Measurements from ENCODE around the gene DUSP7. TPM values are rescaled to one million over a fixed set of nuclear protein-coding genes. Genes with fewer than 3 reads are reported as not detected.

Gene DUSP7
- total RNA-seq, 1 experiment from 2014 or later: 20.1 TPM

DNA sequence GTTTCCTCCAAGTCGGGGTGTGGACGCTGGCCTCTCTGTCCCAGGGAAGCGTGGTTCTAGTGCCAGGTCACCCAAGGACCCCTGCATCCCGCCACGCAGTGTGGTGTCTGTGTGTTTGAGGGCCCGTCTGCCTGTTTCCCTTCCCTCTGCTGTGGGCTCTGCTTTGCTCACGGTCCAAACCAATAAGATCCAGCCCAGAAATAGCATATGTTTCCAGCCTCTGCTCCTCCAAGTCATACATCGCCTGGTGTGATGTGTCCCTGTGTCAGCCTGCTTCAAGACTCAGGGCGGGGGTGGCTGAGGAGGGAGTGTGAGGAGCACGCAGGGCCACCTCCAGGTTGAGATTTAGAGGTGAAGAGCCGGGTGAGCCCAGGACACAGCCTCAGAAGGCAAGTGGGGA, 38.8 kb downstream of the DUSP7 start:
- POLR2A ChIA-PET (ENCODE audit: low non-redundant PET): no interaction called here
- Histone ChIP-seq H3K36me3 (ENCODE audit: insufficient read depth, low read length, poor library complexity, severe bottlenecking) (no peaks in the 10 kb centered on the region), H3K9me3 (ENCODE audit: low read depth, low read length, poor library complexity, severe bottlenecking) (no peaks in the 10 kb centered on the region), H3K4me1 (ENCODE audit: insufficient read depth, low read length, poor library complexity, severe bottlenecking) (peaks cover 10% of the 10 kb centered on the region), H3K27me3 (replicated peaks; ENCODE audit: insufficient read depth, low read depth, low read length, poor library complexity) (no peaks in the 10 kb centered on the region), H3K27ac (ENCODE audit: low read depth, low read length, poor library complexity, severe bottlenecking) (no peak overlapping the region), H3K4me3 (ENCODE audit: low read depth, low read length, poor library complexity, severe bottlenecking) (no peak overlapping the region)
- no peak for DNase-seq (ENCODE audit: low spot score)
- CTCF ChIA-PET: no interaction called here
- no TSS peak for BruUV-seq (replicated peaks)
- no peak for TF ChIP-seq EZH2 (IDR thresholded peaks at IDR 0.05; ENCODE audit: borderline replicate concordance, low read depth, low read length, poor library complexity, severe bottlenecking)
- TF ChIP-seq, protein P1, sequence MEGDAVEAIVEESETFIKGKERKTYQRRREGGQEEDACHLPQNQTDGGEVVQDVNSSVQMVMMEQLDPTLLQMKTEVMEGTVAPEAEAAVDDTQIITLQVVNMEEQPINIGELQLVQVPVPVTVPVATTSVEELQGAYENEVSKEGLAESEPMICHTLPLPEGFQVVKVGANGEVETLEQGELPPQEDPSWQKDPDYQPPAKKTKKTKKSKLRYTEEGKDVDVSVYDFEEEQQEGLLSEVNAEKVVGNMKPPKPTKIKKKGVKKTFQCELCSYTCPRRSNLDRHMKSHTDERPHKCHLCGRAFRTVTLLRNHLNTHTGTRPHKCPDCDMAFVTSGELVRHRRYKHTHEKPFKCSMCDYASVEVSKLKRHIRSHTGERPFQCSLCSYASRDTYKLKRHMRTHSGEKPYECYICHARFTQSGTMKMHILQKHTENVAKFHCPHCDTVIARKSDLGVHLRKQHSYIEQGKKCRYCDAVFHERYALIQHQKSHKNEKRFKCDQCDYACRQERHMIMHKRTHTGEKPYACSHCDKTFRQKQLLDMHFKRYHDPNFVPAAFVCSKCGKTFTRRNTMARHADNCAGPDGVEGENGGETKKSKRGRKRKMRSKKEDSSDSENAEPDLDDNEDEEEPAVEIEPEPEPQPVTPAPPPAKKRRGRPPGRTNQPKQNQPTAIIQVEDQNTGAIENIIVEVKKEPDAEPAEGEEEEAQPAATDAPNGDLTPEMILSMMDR (conservative IDR thresholded peaks at IDR 0.05; ENCODE audit: low read depth, low read length): no peak
- intact Hi-C loops (cut with micrococcal nuclease; ENCODE audit: unreplicated experiment): no loop called here

DNA sequence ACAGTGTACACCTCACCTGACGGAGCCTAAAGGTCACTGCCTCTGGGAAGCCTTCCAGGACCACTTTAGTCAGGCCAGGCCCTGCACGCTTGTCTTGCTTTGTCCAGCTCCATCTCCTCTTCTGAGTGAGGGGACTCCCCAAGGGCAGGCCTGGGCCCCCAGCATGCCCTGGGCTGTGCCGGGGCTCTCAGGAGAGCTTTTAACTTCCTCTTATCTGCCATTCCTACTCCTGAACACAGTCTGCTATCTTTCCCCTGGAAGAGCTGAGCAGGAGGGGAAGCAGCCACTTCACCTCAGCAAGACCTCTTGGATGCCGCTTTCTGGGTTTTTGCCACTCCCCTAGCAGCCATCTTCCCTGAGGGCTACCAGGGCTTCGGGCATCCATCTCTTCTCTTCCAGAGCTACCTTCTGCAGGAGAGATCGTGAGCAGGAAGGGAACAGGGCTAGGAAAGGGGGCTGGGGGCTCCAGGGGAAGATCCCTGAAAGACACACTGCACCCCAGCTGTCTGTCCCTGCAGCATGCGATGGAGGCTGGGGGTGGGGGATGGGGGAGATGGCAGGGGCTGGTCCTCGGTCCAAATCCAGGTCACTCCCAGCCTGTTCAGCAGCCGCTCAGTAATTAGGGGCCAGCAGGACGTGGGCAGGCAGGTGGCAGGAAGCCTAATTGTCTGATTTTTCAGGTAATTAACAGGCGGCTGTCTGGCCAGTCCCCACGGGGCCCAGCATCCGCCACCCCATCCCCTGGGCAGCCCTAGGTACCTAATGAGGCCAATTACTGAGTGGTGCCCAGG, 40.7 kb downstream of the DUSP7 start:
- intact Hi-C loops (cut with micrococcal nuclease; ENCODE audit: unreplicated experiment): no loop called here
- no peak overlapping the region for H3K4me3 ChIP-seq (ENCODE audit: low read depth, low read length, poor library complexity, severe bottlenecking)
- H3K27me3 ChIP-seq (replicated peaks; ENCODE audit: insufficient read depth, low read depth, low read length, poor library complexity): no peaks in the 10 kb centered on the region
- H3K9me3 ChIP-seq (ENCODE audit: low read depth, low read length, poor library complexity, severe bottlenecking): no peaks in the 10 kb centered on the region
- H3K4me1 ChIP-seq (ENCODE audit: insufficient read depth, low read length, poor library complexity, severe bottlenecking): no peaks in the 10 kb centered on the region
- no peak for TF ChIP-seq EZH2 (IDR thresholded peaks at IDR 0.05; ENCODE audit: borderline replicate concordance, low read depth, low read length, poor library complexity, severe bottlenecking)
- no peaks in the 10 kb centered on the region for H3K36me3 ChIP-seq (ENCODE audit: insufficient read depth, low read length, poor library complexity, severe bottlenecking)
- no peak for DNase-seq (ENCODE audit: low spot score)
- BruUV-seq (replicated peaks): no TSS peak
- ChIA-PET POLR2A (ENCODE audit: low non-redundant PET) (no interaction called here), CTCF (no interaction called here)
- no peak overlapping the region for H3K27ac ChIP-seq (ENCODE audit: low read depth, low read length, poor library complexity, severe bottlenecking)

DNA sequence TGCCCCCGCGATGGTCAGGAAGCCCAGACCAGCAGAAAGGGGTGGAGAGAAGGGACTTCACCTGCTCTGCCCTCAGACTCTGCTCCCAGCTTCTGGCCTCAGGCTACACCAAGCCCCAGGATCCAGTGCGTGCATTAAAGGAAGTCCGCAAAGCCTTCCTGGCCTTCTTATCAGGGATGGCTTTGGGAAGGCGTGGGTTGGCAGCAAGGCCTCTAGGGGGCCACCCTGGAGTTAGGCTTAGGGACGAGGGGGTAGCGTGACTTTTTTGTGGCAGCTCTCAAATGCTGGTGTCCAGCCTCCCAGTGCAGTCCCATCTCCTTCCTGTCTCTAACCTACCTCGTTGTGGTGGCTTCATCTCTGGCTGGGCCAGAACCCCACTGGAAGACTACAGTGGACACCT, 41.8 kb downstream of the DUSP7 start:
- DNase-seq (ENCODE audit: low spot score): peak; percentile 47
- H3K4me3 ChIP-seq (ENCODE audit: low read depth, low read length, poor library complexity, severe bottlenecking): no peak overlapping the region
- H3K4me1 ChIP-seq (ENCODE audit: insufficient read depth, low read length, poor library complexity, severe bottlenecking): no peaks in the 10 kb centered on the region
- intact Hi-C loops (cut with micrococcal nuclease; ENCODE audit: unreplicated experiment): no loop called here
- H3K36me3 ChIP-seq (ENCODE audit: insufficient read depth, low read length, poor library complexity, severe bottlenecking): no peaks in the 10 kb centered on the region
- TF ChIP-seq EZH2 (IDR thresholded peaks at IDR 0.05; ENCODE audit: borderline replicate concordance, low read depth, low read length, poor library complexity, severe bottlenecking): no peak
- TF ChIP-seq, protein P1 (conservative IDR thresholded peaks at IDR 0.05; ENCODE audit: low read depth, low read length): peak; percentile 40; the same call in 1 of the 2 replicates
- ChIA-PET CTCF (no interaction called here), POLR2A (ENCODE audit: low non-redundant PET) (interaction anchor here (0.6 kb wide), 1 partner anchor 24 kb away, joined by 3 read pairs; no protein-coding TSS in a partner anchor)
- H3K27me3 ChIP-seq (replicated peaks; ENCODE audit: insufficient read depth, low read depth, low read length, poor library complexity): no peaks in the 10 kb centered on the region
- no TSS peak for BruUV-seq (replicated peaks)
- H3K27ac ChIP-seq (ENCODE audit: low read depth, low read length, poor library complexity, severe bottlenecking): no peak overlapping the region
- H3K9me3 ChIP-seq (ENCODE audit: low read depth, low read length, poor library complexity, severe bottlenecking): no peaks in the 10 kb centered on the region

All from A673 (cell line).